HG03095 (cell line): ENCODE results near the gene P2RY8.
"Not testable (repeated sequence)": the region's sequence is repeated elsewhere in the genome, so short reads cannot be mapped to it uniquely, and the experiment has no call there.

Experiments
- ATAC-seq: cut with Tn5 transposase; IDR thresholded peaks from one replicate; pipeline ENCODE4 v1.9.1; 2021; ENCODE audit warnings: moderate library complexity; ENCODE audit not compliant: unreplicated experiment

Gene P2RY8, protein sequence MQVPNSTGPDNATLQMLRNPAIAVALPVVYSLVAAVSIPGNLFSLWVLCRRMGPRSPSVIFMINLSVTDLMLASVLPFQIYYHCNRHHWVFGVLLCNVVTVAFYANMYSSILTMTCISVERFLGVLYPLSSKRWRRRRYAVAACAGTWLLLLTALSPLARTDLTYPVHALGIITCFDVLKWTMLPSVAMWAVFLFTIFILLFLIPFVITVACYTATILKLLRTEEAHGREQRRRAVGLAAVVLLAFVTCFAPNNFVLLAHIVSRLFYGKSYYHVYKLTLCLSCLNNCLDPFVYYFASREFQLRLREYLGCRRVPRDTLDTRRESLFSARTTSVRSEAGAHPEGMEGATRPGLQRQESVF

DNA sequence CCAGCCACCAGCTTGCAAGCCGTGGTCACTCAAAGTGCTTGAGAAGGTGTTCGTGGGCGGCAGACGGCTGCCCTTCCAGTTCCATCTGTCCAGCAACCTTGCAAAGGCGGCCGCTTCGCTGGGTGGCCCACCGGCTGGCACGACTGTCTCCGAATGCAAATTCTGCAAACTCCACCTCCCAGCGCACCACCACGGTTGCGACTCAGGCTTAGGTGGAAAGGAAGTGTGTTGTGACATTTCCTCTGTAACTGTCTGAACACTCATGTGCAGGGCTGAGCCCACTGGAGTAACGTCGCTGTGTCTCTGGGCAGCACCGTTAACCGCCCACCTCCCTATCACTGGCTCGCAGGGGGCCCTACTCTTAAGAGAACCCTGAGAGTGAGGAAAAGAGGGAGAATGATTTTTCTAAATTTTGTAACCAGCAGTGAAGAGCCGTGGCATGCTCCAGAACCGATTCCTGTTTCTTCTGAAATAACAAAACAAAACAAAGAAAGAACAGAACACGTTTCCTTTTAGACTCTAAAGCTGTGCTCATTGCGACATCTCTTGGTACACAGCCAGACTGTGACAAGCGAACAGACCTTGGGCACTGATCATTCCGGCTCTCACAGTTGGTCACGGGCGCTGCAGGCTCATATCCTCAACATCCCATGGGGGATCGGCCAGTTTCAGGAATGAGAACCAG is at the start of gene P2RY8:
TSS of gene P2RY8 (minus strand) at position 155 of the 685 bp plus-strand sequence. CDS start 70,627 bp downstream, outside the sequence.
- ATAC-seq = peak; percentile 62

DNA sequence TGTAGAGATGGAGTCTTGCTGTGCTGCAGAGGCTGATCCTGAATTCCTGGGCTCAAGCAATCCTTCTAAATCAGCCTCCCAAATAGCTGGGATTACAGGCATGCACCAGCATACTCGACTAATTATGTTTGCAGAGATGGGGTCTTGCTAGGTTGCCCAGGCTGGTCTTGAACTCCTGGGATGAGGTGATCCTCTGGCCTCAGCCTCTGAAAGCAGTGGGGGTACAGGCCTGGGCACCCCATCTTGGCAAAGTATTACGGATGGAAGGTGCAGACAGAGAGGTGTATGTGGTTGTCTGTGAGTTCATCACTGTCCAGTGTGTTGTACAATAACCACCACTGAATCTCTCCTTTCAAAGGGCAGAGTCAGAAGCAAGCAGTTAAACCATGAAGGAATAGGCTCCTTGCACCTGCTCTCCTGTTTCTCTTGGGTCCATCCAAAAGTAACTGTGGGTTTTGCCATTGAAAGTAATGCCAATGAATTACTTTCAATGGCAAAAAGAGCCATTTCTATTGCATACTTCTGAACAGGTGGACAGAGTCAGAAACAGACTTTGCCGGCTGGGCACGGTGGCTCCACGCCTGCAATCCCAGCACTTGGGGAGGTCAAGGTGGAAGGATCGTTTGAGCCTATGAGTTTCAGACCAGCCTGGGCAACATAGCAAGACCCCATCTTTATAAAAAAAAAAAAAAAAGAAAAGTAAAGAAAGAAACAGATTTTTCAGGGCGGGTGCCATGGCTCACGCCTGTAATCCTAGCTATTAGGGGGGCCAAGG is 47.4 kb upstream of the P2RY8 start:
- ATAC-seq = no peak

DNA sequence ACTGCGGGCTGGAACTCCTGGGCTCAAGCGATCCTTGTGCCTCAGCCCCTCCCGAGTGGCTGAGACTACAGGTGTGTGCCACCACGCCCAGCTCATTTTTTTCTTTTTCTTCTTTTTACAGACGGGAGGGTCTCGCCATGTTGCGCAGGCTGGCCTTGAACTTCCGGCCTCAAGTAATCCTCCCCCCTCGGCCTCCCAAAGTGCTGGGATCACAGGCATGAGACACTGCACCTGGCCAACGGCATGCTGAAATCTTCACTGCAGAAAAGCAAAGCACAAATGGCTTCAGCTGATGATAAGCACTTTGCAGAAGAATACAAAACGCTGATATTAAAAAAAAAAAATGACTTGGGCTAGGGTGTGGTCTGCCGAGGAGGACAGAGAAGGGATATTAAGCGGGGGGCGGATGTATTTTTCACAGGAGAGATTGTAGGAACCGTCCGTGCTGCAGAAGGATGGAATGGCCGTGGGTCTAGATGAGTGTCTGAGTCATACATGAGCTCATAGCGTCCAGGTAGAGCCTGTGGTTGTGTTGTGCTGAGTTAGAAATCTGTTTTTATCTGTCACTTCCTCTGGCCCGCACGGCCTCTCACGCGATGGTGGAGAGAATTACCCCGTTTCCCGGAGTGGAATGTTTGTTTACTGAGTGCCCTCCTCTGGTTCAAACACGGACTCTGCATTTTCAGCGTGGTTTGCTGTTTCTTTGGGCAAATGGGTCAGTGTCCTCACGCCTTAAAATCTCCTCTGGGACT is 45.9 kb upstream of the P2RY8 start:
- peak; percentile 74 for ATAC-seq

DNA sequence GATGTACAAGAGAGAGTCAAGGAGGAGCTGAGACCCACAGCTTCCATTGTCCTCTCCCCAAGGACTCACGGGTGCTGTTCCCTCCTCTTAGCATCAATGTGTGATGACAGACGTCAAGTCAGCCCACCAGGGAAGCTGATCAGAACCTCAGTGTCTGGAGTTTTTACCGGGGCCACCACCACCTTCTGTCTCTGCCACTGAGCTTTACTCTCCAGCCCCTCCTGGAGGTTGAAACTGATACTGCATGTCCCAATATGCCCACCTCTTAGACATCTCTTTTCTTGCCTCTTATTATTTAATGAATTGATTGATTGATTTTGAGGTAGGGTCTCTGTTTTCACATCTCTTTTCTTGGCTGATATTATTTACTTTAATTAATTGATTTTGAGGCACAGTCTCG is 44.1 kb upstream of the P2RY8 start:
- ATAC-seq = no peak

DNA sequence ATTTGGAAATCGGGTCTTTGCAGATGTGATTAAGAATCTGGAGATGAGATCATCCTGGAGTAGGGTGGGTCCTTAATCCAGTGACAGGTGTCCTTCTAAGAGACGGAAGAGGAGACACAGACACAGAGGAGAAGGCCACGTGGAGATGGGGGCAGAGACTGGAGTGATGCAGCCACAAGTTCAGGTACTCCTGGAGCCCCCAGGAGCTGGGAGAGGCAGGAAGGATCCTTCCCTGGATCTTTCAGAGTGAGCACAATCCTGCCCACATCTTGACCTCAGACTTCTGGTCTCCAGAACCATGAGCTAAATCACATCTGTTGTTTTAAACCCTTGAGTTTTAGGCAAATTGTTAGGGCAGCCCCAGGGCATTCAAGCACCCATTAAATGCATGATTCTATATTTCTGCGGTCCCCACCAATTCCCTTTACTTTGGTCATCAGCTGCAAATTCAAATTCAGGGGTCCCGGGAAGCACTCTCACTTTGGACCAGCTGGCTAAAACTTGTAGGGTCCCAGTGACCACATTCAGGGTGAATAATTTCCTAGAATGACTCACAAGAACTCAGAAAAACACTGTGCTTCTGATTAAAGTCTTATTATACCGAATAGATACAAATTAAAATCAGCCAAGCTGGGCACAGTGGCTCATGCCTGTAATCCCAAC is 41.7 kb upstream of the P2RY8 start:
- no peak for ATAC-seq

DNA sequence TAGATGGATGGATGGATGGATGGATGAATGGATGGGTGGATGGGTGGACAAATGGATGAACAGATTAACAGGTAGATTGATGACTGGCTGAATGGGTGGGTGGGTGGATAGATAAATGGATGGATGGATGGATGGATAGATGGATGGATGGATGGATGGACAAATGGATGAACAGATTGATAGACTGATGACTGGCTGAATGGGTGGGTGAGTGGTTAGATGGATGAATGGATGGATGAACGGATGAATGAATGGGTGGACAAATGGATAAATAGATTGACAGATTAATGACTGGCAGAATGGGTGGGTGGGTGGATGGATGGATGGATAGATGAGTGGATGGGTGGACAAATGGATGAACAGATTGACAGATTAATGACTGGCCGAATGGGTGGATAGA is 40.9 kb upstream of the P2RY8 start:
- no peak for ATAC-seq

DNA sequence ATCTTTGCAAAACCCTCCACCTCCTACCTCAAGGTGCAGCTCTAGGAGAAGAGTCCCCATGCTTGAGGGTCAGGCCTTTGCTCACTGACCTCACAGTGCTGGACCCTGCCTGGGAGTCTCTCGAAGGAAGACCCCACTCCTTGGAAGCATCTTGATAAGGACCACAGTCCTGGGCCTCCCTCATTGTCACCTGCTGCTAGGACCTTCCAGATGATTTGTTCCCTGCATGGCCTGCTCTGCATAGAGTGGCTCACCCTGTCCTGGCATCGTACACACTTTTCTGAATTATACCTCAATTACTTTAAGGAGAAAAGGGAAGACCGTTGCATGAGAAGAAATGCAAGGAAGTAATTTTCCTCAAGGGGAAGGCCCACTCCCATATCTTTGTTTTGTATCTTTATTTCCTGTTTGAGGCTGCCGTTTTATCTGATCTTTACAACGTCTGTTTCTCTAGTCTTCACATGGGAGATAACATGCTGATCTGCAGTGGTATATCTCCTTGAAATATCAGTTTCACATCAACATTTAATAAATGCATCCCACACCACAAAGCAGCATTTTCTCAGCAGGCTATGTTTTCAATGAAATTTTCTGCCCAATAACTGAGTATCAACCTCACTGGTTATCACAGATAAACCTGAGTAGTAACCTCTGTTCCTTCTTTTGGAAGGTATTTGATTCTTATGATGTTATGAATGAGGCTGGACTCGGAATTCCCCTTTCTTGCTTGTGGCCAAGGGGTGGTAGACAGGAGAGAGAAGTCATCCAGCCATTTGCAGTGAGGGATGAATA is 39.4 kb upstream of the P2RY8 start:
- ATAC-seq = no peak

DNA sequence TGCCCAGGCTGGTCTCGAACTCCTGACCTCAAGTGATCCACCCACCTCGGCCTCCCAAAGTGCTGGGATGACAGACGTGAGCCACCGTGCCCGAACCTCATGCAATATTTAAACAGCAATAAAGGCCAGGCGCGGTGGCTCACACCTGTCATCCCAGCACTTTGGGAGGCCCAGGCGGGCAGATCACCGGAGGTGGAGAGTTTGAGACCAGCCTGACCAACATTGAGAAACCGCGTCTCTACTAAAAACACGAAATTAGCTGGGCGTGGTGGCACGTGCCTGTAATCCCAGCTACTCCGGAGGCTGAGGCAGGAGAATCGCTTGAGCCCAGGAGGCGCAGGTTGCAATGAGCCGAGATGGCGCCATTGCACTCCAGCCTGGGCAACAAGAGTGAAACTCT is 37.2 kb upstream of the P2RY8 start:
- not testable (repeated sequence) for ATAC-seq

DNA sequence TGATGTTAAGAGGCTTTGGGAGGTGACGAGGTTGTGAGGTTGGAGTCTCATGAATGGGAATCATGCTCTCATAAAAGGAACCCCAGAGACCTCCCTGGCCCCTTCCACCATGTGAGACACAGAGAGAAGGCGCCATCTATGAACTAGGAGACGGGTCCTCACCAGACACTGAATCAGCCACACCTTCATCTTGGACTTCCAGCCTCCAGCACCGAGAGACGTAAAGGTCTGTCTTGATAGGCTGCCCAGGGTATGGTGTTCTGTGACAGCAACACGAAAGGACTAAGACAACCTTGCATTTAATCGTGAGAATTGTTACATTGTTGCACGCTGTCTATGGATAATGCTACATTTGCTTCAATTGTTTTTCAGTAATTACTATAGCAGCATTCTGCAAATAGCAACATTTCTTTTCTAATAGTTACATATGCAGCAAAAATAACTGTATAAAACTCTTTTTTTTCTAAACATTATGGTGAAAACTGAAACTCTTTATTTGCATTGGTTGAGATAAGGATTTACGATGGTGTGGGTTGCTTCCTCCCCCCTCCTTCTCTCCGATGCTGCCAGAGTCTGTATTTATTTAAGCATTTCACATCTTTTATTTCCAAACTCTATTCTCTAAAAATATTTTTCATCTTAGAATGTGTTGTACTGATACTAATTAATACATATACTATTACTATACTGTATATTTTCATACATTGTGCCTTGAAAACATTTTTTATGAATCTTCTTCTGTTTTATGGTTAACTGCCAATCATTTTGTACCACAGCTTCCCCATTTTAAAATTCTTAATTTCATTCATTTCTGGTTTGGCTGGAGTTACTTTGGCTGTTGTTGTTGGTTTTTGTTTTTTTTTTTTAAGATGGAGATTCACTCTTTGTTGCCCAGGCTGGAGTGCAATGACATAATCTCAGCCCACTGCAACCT is 28.0 kb upstream of the P2RY8 start:
- no peak for ATAC-seq

DNA sequence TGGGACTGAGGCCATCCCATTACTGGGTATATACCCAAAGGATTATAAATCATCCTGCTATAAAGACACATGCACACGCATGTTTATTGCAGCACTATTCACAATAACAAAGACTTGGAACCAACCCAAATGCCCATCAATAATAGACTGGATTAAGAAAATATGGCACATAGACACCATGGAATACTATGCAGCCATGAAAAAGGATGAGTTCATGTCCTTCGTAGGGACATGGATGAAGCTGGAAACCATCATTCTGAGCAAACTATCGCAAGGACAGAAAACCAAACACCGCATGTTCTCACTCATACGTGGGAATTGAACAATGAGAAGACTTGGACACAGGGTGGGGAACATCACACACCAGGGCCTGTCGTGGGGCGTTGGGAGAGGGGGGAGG is 27.1 kb upstream of the P2RY8 start:
- ATAC-seq = not testable (repeated sequence)

DNA sequence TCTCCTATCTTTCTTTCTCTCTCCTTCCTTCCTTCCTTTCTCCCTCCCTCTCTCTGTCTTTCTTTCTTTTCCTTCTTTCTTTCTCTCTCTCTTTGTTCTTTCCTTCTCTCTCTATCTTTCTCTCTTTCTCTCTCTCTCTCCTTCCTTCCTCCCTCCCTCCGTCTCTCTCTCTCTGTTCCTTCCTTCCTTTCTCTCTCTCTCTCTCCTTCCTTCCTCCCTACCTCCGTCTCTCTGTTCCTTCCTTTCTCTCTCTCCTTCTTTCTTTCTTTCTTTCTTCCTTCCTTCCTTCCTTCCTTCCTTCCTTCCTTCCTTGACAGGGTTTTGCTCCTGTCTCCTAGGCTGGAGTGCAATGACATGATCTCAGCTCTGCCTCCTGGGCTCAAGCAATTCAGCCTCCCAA is 24.2 kb upstream of the P2RY8 start:
- no peak for ATAC-seq

DNA sequence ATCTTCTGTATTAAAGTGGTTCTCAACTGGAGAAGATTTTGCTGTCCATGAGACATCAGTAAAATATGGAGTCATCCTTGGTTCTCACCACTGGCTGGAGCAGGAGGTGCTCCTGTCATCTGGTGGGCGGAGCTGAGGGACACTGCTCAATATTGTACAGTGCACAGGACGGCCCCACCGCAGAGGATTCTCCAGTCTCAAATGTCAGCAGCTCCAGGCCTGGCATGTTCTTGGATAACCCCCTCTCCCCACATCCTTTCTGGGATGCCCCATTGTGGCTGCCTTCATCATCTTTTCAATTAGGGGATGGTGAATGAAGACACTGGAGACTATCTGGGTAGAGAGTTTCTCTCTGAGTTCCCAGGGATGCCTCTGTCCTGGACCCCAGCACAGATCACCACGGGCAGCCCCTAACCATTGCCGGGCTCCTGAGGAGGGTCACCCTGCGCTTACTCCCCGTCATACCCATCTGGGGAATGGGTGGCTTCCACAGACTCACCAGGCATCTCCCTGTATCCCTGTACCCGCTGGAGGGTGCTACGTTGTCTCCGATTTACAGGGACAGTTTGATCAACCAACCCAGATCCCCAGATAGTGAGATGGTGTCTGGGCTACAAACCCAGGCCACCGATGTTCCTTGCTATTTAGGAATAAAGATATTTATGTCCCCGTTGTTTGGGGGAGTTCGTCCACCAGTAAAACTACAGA is 21.9 kb upstream of the P2RY8 start:
- ATAC-seq = no peak

DNA sequence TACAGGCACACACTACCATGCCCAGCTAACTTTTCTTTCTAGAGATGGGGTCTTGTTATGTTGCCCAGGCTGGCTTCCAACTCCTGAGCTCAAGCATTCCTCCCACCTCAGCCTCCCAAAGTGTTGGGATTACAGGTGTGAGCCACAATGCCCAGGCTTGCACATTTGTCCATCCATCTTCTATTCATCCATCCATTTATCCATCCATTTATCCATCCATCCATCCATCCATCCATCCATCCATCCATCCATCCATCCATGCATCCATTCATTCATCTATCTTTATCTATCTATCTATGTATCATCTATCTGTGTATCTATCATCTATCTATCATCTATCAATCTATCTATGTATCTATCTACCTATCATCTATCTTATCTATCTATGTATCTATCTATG is 20.5 kb upstream of the P2RY8 start:
- ATAC-seq = not testable (repeated sequence)

DNA sequence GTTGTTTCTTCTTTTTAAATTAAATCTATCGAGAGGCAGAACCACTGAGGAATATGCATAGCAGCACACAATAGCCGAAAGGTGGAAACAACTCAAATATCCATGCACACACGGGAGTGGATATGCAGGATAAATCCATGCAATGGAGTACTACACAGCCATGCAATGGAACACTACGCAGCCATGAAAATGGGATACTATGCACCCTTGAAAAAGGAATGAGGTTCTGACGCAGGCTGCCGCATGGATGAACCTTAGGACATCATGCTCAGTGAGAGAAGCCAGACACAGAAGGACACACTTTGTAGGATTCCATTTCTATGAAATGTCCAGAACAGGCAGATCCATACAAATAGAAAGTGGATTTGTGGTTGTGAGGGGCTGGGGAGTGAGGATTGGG is 18.4 kb upstream of the P2RY8 start:
- no peak for ATAC-seq

DNA sequence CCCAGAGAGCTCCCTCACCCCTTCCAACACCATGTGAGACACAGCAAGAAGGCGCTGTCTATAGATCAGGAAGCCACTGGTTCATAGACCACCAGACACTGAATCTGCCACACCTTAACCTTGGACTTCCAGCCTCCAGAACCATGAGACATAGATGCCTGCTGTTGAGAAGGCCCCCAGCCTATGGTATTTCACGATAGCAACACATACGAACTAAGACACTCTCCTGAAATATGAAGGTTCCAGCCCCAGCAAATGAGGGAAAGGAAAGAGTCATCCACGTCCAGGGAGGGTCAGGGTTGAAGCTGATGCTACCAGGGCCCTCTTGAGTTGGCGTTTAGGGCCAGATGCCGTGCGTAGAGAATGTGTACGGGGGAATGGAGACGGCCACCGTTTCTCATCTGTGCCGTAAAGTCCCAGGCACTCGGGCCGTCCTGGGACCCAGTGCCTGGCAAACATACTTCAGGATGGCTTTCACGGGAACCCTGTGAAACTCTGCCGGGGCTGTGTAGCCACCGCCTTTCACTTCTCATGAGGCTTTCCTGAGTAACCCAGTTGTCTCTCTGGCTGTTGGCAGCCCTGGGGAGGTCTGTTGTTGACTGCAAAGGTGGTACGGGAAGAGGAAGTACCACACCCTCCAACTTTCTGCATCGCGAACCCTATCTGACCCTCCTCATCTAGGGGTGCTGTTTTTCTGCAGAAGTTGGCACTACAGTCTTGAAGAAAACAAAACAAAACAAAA is 17.7 kb upstream of the P2RY8 start:
- ATAC-seq = no peak

DNA sequence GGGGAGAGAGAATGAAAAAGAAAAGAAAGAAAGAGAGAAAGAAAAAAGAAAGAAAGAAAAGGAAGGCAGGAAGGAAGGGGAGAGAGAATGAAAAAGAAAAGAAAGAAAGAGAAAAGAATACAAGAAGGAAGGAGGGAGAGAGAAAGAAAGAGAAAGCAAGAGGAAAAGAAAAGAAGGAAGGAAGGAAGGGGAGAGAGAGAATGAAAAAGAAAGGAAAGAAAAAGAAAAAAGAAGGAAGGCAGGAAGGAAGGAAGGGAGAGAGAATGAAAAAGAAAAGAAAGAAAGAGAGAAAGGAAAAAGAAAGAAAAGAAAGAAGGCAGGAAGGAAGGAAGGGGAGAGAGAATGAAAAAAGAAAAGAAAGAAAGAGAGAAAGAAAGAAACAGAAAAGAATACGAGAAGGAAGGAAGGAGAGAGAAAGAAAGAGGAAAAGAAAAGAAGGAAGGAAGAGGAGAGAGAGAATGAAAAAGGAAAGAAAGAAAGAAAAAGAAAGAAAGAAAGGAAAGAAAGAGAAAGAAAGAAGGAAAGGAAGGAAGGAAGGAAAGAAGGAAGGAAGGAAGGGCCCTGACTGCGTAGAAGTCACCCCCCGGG is 15.1 kb upstream of the P2RY8 start:
- no peak for ATAC-seq

DNA sequence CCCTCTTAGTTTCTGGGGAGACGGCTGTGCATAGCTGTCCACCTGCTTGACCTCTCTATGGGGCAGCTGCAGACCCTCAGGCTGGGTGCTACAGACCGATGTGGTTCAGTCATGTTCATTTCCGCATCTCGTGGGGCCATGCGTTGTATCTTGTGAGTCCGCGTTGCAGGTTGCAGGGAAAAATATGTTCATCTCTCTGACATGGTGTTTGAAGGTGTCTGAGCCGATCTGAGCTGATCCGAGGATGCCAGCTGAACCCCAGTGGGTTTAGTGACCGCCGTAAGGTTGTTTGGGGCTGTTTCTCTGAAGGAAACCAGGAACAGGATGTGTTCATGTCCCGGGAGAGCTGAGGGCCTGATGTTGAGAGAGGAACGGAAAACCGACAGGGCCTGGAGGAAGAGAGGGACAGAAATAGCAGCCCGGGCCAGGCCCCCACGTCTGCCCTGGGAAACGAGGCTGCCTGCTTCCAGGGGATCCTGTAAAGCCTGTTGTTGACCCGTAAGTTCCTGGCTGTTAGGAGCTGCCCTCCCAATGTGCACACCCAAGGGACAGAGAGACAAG is 9.8 kb upstream of the P2RY8 start:
- ATAC-seq = no peak
